H1 (cell line): ENCODE data around the gene CDC42BPB. TPM values are rescaled to one million over a fixed set of nuclear protein-coding genes. Genes with fewer than 3 reads are reported as not detected.

Experiments used
- EZH2 ChIP-seq: fragments of 200-600 bp; sonication (generic); IDR thresholded peaks from 2 replicates; pipeline ENCODE4 v1.7.1; 2012; ENCODE audit warnings: low read depth, mild to moderate bottlenecking, moderate library complexity, low read length, inconsistent platforms; ENCODE audit not compliant: severe bottlenecking
- KDM4A ChIP-seq: IDR thresholded peaks from one replicate; pipeline ENCODE4 v1.7.1; 2012; ENCODE audit warnings: low read depth, mild to moderate bottlenecking, moderate library complexity, low read length, inconsistent platforms; ENCODE audit not compliant: severe bottlenecking
- KDM5A ChIP-seq: fragments of 200-600 bp; IDR thresholded peaks from 2 replicates; pipeline ENCODE4 v1.7.1; 2012; ENCODE audit warnings: mild to moderate bottlenecking, low read length, inconsistent platforms, mixed read lengths
- MAX ChIP-seq: IDR thresholded peaks from 2 replicates; pipeline ENCODE4 v1.6.1; 2012; ENCODE audit warnings: inconsistent platforms
- SRF ChIP-seq: IDR thresholded peaks from 2 replicates; pipeline ENCODE4 v1.6.1; 2011; ENCODE audit warnings: mild to moderate bottlenecking, low read depth, low read length, moderate library complexity
- SUZ12 ChIP-seq: fragments of 200-600 bp; sonication (generic); IDR thresholded peaks from 2 replicates; pipeline ENCODE4 v1.6.1; 2012; ENCODE audit warnings: mild to moderate bottlenecking, inconsistent platforms, low read length, moderate library complexity, mixed read lengths
- polyA plus RNA-seq, 7 experiments: library from polyadenylated mRNA; depleted of rRNA in 3 of 7; stranded (reverse) in 5 of 7; unstranded in 2 of 7; fragments of >200 nt in 5 of 7; fragments of 200-250 nt in 2 of 7; gene quantifications; 1 replicate in 5 of 7; 2 replicates in 1 of 7; 4 replicates in 1 of 7; pipeline versions ENCODE4 v1.2.1 to v1.2.3, GENCODE V29; 2011 to 2013; ENCODE audit warnings: missing spikeins in 2 of 7, mixed read lengths in 2 of 7
- total RNA-seq: library from RNA; stranded (reverse); fragmentation: NEBNext Ultra II Directional; extraction: Animal tissue kit (Norgen Biotek cat#: 25700); gene quantifications from 2 replicates; pipeline ENCODE4 v1.2.1, GENCODE V29; 2021

The CDC42BPB gene
- total and polyA plus RNA-seq, 2 of the 8 experiments (the other 6 are each of a cell fraction or from before 2014, with no cell fraction given), result 51.2 to 88.2 TPM

GRCh38 chr14:103000291-103000921 lies 56.9 kb downstream of the CDC42BPB start (continued):
- TF ChIP-seq SRF (no peak), EZH2 (no peak), KDM4A (no peak), MAX (no peak), SUZ12 (no peak), KDM5A (no peak)
- TF ChIP-seq, all 59 proteins: peak for 0
